GM23248 (cell line): ENCODE data around the gene NCOA1. TPM values are rescaled to one million over a fixed set of nuclear protein-coding genes. Genes with fewer than 3 reads are reported as not detected.
A peak's percentile ranks its signal among the peaks of the same experiment; 100 is the strongest.

ENCODE experiments used
- DNase-seq: peaks from one replicate; pipeline ENCODE4 v3.0.0-alpha.2; 2015
- H2AFZ ChIP-seq: fragments of 200-600 bp; sonication (generic); 2 replicates; pipeline ENCODE4 v1.6.1; 2016; ENCODE audit warnings: antibody characterized with exemption
- H3F3A ChIP-seq: fragments of 200-600 bp; sonication (generic); 2 replicates; pipeline ENCODE4 v1.6.1; 2016; ENCODE audit warnings: mild to moderate bottlenecking, antibody characterized with exemption, mixed run types; ENCODE audit not compliant: insufficient read depth
- H3K27ac ChIP-seq: fragments of 200-600 bp; sonication (generic); 2 replicates; pipeline ENCODE4 v1.5.1; 2016; ENCODE audit warnings: mild to moderate bottlenecking
- H3K27me3 ChIP-seq: fragments of 200-600 bp; sonication (generic); replicated peaks from 2 replicates; pipeline ENCODE4 v1.6.1; 2016; ENCODE audit warnings: mild to moderate bottlenecking; ENCODE audit not compliant: insufficient read depth
- H3K36me3 ChIP-seq: fragments of 200-600 bp; sonication (generic); 2 replicates; pipeline ENCODE4 v1.6.1; 2016; ENCODE audit warnings: low read depth, mild to moderate bottlenecking
- H3K4me1 ChIP-seq: fragments of 200-600 bp; sonication (generic); 2 replicates; pipeline ENCODE4 v1.6.1; 2016; ENCODE audit warnings: mild to moderate bottlenecking; ENCODE audit not compliant: insufficient read depth
- H3K4me2 ChIP-seq: fragments of 200-600 bp; sonication (generic); one replicate; pipeline ENCODE4 v1.6.1; 2016; ENCODE audit warnings: mild to moderate bottlenecking; ENCODE audit not compliant: unreplicated experiment
- H3K4me3 ChIP-seq: fragments of 200-600 bp; sonication (generic); 2 replicates; pipeline ENCODE4 v1.5.1; 2016; ENCODE audit warnings: mild to moderate bottlenecking
- H3K79me2 ChIP-seq: fragments of 200-600 bp; sonication (generic); 2 replicates; pipeline ENCODE4 v1.6.1; 2016; ENCODE audit warnings: mild to moderate bottlenecking; ENCODE audit not compliant: insufficient read depth
- H3K9ac ChIP-seq: fragments of 200-600 bp; sonication (generic); 2 replicates; pipeline ENCODE4 v1.6.1; 2016; ENCODE audit warnings: mild to moderate bottlenecking
- H3K9me2 ChIP-seq: fragments of 200-600 bp; sonication (generic); 2 replicates; pipeline ENCODE4 v1.6.1; 2016; ENCODE audit warnings: mixed run types, mild to moderate bottlenecking, moderate library complexity; ENCODE audit not compliant: insufficient read depth
- H3K9me3 ChIP-seq: fragments of 200-600 bp; sonication (generic); one replicate; pipeline ENCODE4 v1.6.1; 2017; ENCODE audit warnings: low read depth
- H4K20me1 ChIP-seq: fragments of 200-600 bp; sonication (generic); 2 replicates; pipeline ENCODE4 v1.6.0; 2016; ENCODE audit not compliant: insufficient read depth
- EZH2 ChIP-seq: fragments of 200-600 bp; sonication (generic); IDR thresholded peaks from 2 replicates; pipeline ENCODE4 v1.6.1; 2018; ENCODE audit warnings: antibody characterized with exemption, mild to moderate bottlenecking; ENCODE audit not compliant: insufficient read depth, poor library complexity, severe bottlenecking
- EZH2phosphoT487 ChIP-seq: fragments of 200-600 bp; sonication (generic); IDR thresholded peaks from 2 replicates; pipeline ENCODE4 v1.6.1; 2018; ENCODE audit warnings: antibody characterized with exemption, moderate library complexity, mild to moderate bottlenecking, low read depth; ENCODE audit not compliant: insufficient read depth
- WGBS, 2 experiments: methylation state at CpG; one replicate each; pipeline ENCODE4 v1.1.6; 2015 to 2017; ENCODE audit warnings: low lambda C conversion rate in 2 of 2, low coverage in 1 of 2; ENCODE audit errors: missing lambda C conversion rate in 2 of 2; 5-methylcytosine and 5-hydroxymethylcytosine counted together
- in situ Hi-C: fragments of 300-500 bp; cut with MboI; formaldehyde crosslinking; loops from 2 replicates; pipeline ENCODE4 v1.15.0; 2020
- polyA plus RNA-seq: library from polyadenylated mRNA; unstranded; fragments of >200 nt; fragmentation: Nextera tagmentation; extraction: Ambion mirVana; gene quantifications from 2 replicates; pipeline ENCODE4 v1.2.1, GENCODE V29; 2016
- total RNA-seq: library from RNA; depleted of rRNA; stranded (reverse); fragments of >200 nt; shearing (Covaris generic); gene quantifications from 2 replicates; pipeline ENCODE4 v1.2.3, GENCODE V29; 2014

Gene NCOA1
- total and polyA plus RNA-seq, 2 experiments from 2014 or later = 2.6 to 8.0 TPM

DNA sequence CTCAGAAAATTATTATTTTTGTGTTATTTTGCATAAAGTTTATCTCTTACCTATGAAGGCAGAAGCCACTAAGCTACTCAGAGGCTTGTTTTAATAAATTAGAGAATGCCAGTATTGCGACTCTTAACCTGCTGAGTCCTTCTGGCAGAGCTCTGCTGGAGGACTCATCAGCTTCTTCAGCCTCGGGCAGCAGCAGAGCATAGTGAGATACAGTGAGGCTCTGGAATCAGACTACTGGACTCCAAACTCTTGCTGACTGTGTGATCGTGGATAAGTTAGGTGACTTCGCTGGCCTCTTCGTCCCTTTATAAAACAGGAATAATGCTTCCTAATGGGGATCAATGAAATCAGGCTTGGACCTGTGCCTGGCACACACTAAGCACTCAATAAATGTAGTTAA lies 300.4 kb downstream of the NCOA1 start:
- no peak overlapping the region for H3K27ac ChIP-seq
- H3F3A ChIP-seq = peaks cover 9% of the 10 kb centered on the region
- peaks cover 30% of the 10 kb centered on the region for H3K79me2 ChIP-seq
- H3K27me3 ChIP-seq = no peaks in the 10 kb centered on the region
- peak overlapping the region; percentile 84; the same call in 1 of the 2 replicates for H2AFZ ChIP-seq
- H4K20me1 ChIP-seq = no peaks in the 10 kb centered on the region
- no peak overlapping the region for H3K9ac ChIP-seq
- no peaks in the 10 kb centered on the region for H3K9me2 ChIP-seq
- WGBS, 2 experiments = 96 to 97% methylated on average over 5 of the region's 5 CpGs
- no peak for TF ChIP-seq EZH2
- no peak for TF ChIP-seq EZH2phosphoT487
- peak; percentile 13 for DNase-seq
- H3K4me3 ChIP-seq = no peak overlapping the region
- no peak overlapping the region for H3K4me2 ChIP-seq
- H3K4me1 ChIP-seq = peaks cover 10% of the 10 kb centered on the region
- H3K9me3 ChIP-seq = no peaks in the 10 kb centered on the region
- in situ Hi-C loops = no loop called here
- H3K36me3 ChIP-seq = no peaks in the 10 kb centered on the region

DNA sequence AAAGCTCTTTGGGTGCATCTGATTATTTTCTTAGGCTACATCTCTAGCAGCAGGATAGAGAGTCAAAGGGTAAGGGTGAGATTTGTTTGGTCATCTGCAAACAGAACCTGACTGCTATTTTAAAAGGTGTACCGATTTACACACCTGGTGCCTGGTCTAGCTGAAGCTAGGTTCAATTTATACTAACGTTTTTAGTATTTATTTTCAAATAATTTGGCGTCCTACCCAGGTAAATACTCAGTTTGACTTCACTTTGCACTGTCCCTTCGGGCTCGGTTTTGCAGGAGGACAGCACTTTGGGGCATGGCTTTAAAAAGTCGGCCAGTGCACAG lies 301.5 kb downstream of the NCOA1 start:
- Histone ChIP-seq H3K27me3 (no peaks in the 10 kb centered on the region), H3F3A (peaks cover 9% of the 10 kb centered on the region), H3K4me1 (peaks cover 10% of the 10 kb centered on the region), H3K79me2 (peaks cover 40% of the 10 kb centered on the region), H3K36me3 (no peaks in the 10 kb centered on the region), H3K27ac (peak overlapping the region; percentile 88), H3K9me2 (no peaks in the 10 kb centered on the region), H3K9ac (peak overlapping the region; percentile 94), H3K9me3 (no peaks in the 10 kb centered on the region), H3K4me3 (peak overlapping the region; percentile 83), H4K20me1 (no peaks in the 10 kb centered on the region), H2AFZ (peak overlapping the region; percentile 84), H3K4me2 (peak overlapping the region; percentile 93)
- in situ Hi-C loops = no loop called here
- TF ChIP-seq EZH2phosphoT487 = no peak
- TF ChIP-seq EZH2 = no peak
- DNase-seq = no peak
- WGBS, 2 experiments = 6% methylated on average over 6 of the region's 6 CpGs

DNA sequence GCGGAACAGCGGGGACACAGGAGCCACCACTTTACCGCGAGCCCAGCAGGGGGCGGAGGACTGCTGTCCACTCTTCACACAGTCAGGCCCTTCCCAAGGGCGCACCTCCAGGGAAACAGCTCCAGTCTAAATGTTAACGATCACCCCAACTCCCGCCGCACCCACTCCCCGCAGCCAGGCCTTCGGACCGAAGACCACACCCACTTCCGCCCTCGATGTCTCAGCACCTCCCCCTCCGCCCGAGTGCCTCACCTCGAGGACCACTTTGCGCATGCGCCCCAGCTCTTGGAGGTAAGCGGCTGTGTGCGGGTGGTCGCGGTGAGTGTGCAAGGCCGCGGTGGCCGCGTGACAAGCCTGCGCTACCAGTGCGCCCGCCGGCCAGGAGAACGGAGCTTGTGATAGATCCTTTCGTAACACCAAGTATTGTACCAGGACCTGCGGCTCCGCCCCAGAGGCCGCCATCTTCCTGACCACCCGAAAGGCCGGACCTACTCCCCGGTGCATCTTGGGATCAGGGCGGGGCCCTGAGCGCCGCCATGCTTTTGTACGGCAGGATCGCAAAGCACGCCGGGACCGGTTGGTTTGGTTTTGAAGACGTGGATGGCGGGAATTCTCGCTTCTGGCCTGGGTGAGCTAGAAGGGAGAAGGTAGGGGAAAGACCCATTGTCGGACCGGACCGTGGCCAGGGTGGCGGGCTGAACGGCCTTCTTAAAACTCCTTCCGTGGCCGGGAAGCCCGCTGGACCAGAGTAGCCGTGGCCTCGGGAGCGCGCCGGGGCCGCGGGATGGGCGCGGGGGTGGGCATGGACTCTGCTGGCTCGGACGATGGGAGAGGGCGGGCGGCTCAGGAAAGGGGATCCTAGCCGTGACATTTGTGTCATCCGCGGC lies 302.1 kb downstream of the NCOA1 start, which contains the start of the genes CENPO and PTRHD1:
CENPO (plus strand) TSS at position 552 of the 887 bp plus-strand sequence. CDS start 495 bp downstream, outside the sequence.
PTRHD1 (minus strand) TSS at position 518 of the 887 bp plus-strand sequence; CDS start at position 504, 14 bp downstream.
- in situ Hi-C loops = no loop called here

DNA sequence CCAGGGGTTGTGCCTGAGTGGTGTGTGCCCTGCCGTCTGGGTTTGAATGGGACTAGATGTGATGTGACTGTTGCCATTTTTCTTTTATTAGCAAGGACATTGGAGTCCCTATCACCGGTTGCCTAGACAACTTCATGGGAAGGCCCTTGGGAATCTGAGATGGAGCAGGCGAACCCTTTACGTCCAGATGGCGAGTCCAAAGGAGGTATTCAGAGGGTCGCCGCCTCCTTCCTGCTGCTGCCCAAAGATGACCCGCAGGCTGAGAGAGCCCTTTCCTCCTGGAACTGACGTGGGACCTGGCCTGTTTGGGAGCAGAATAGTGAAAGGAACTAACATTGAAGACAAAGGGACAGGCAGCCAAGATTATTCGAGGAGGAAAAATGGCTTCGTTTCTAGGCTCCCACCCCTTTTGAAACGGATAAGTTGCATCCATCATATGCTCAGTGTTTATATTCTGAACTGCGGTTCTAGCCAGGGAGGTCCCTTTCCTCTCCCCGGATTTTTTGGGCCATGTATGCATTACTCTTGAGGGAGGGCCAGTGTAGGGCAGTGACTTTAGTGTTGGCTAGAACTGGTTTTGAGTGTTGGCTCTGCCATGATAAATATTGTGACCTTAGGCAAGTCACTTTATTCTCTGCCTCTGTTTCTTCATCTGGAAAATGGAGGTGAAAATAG lies 302.8 kb downstream of the NCOA1 start:
- peak; percentile 63 for DNase-seq
- peaks cover 9% of the 10 kb centered on the region for H3F3A ChIP-seq
- peak overlapping the region; percentile 94 for H3K9ac ChIP-seq
- WGBS, 2 experiments = 1% methylated on average over 14 of the region's 14 CpGs
- peaks cover 54% of the 10 kb centered on the region for H3K79me2 ChIP-seq
- H3K4me1 ChIP-seq = peaks cover 10% of the 10 kb centered on the region
- in situ Hi-C loops = no loop called here
- H3K36me3 ChIP-seq = no peaks in the 10 kb centered on the region
- H4K20me1 ChIP-seq = no peaks in the 10 kb centered on the region
- peak overlapping the region; percentile 84 for H2AFZ ChIP-seq
- H3K9me2 ChIP-seq = no peaks in the 10 kb centered on the region
- peak overlapping the region; percentile 88 for H3K27ac ChIP-seq
- H3K4me3 ChIP-seq = peak overlapping the region; percentile 83
- no peaks in the 10 kb centered on the region for H3K27me3 ChIP-seq
- H3K4me2 ChIP-seq = peak overlapping the region; percentile 82
- TF ChIP-seq EZH2 = no peak
- no peak for TF ChIP-seq EZH2phosphoT487
- H3K9me3 ChIP-seq = no peaks in the 10 kb centered on the region

More for the DNA sequence above, 302.1 kb downstream of the NCOA1 start, which contains the start of the genes CENPO and PTRHD1:
- Histone ChIP-seq H3K79me2 (peaks cover 46% of the 10 kb centered on the region), H3K4me2 (peak within 1 kb of the TSS; percentile 93), H3K9ac (peak within 1 kb of the TSS; percentile 94), H3K4me1 (peaks cover 10% of the 10 kb centered on the region), H2AFZ (peak within 1 kb of the TSS; percentile 84), H3K9me3 (no peaks in the 10 kb centered on the region), H3K27me3 (no peaks in the 10 kb centered on the region), H4K20me1 (no peaks in the 10 kb centered on the region), H3K4me3 (peak within 1 kb of the TSS; percentile 83), H3F3A (peaks cover 9% of the 10 kb centered on the region), H3K36me3 (no peaks in the 10 kb centered on the region), H3K27ac (peak within 1 kb of the TSS; percentile 88), H3K9me2 (no peaks in the 10 kb centered on the region)
- WGBS, 2 experiments = 0 to 1% methylated on average over 64 to 74 of the region's 74 CpGs
- TF ChIP-seq EZH2phosphoT487 (no peak), EZH2 (no peak)
- DNase-seq = peak; percentile 99
